Measurements from ENCODE around the gene AUTS2. TPM values are rescaled to one million over a fixed set of nuclear protein-coding genes. Genes with fewer than 3 reads are reported as not detected.

AUTS2 gene
- total and polyA plus RNA-seq, 9 of the 15 experiments (the other 6 are each of a cell fraction or from before 2014, with no cell fraction given): 0.58 TPM; not detected in 8

DNA sequence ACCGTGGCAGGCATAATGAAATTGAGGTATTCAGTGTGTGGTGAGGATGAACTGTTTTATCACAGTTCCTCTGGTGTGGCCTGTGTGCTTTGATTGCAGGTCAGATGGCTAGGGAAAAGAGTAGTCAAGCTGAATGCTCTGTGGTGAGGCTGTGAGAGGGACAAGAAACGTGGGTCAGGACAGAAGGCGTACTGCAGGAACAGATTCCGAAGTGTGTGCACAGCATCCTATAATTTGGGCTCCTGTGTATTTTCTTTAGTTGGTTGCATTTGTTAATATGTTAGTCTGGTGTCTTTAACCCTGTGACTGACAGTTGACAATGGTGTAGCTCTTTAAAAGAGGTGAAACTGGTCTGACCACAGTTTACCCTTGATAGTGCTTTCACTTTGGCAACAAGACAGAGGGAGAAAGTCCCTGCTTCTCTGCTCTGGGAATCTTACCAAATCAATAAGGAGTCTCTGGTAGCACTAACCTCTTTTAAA is 76.5 kb downstream of the AUTS2 start:
- FAIRE-seq: no peak
- intact Hi-C loops (cut with micrococcal nuclease) (no loop called here), in situ Hi-C loops (cut with MboI) (loop anchor here (25.0 kb wide), 1 partner anchor 1263 kb away; no protein-coding TSS in a partner anchor)
- H3K4me2 ChIP-seq (ENCODE audit: insufficient read depth, low read length): no peak overlapping the region
- H3K9me3 ChIP-seq (replicated peaks; ENCODE audit: control insufficient read depth, insufficient read depth, low read depth, low read length): no peaks in the 10 kb centered on the region
- H3K36me3 ChIP-seq (ENCODE audit: control insufficient read depth, insufficient read depth, low read length): no peaks in the 10 kb centered on the region
- no peak overlapping the region for H3K27ac ChIP-seq (ENCODE audit: extremely low read depth, low read depth, low read length)
- H3K9ac ChIP-seq (ENCODE audit: insufficient read depth in 1 of 2, low read depth in 2 of 2, low read length in 2 of 2): no peak overlapping the region
- POLR2A ChIA-PET: no interaction called here
- TF ChIP-seq RCOR1 (IDR thresholded peaks at IDR 0.05; ENCODE audit: borderline replicate concordance in 1 of 2, low read depth in 2 of 2, low read length in 2 of 2): no peak
- no peak for TF ChIP-seq NELFE (IDR thresholded peaks at IDR 0.05; ENCODE audit: insufficient read depth, insufficient read length)
- TF ChIP-seq SNIP1 (IDR thresholded peaks at IDR 0.05; ENCODE audit: low read depth): no peak
- TF ChIP-seq, protein P1, sequence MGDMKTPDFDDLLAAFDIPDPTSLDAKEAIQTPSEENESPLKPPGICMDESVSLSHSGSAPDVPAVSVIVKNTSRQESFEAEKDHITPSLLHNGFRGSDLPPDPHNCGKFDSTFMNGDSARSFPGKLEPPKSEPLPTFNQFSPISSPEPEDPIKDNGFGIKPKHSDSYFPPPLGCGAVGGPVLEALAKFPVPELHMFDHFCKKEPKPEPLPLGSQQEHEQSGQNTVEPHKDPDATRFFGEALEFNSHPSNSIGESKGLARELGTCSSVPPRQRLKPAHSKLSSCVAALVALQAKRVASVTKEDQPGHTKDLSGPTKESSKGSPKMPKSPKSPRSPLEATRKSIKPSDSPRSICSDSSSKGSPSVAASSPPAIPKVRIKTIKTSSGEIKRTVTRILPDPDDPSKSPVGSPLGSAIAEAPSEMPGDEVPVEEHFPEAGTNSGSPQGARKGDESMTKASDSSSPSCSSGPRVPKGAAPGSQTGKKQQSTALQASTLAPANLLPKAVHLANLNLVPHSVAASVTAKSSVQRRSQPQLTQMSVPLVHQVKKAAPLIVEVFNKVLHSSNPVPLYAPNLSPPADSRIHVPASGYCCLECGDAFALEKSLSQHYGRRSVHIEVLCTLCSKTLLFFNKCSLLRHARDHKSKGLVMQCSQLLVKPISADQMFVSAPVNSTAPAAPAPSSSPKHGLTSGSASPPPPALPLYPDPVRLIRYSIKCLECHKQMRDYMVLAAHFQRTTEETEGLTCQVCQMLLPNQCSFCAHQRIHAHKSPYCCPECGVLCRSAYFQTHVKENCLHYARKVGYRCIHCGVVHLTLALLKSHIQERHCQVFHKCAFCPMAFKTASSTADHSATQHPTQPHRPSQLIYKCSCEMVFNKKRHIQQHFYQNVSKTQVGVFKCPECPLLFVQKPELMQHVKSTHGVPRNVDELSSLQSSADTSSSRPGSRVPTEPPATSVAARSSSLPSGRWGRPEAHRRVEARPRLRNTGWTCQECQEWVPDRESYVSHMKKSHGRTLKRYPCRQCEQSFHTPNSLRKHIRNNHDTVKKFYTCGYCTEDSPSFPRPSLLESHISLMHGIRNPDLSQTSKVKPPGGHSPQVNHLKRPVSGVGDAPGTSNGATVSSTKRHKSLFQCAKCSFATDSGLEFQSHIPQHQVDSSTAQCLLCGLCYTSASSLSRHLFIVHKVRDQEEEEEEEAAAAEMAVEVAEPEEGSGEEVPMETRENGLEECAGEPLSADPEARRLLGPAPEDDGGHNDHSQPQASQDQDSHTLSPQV (IDR thresholded peaks at IDR 0.05): no peak
- no peaks in the 10 kb centered on the region for H3K79me2 ChIP-seq (ENCODE audit: control insufficient read depth, insufficient read depth, low read length)
- no peak overlapping the region for H3K4me3 ChIP-seq
- no peak for ATAC-seq
- H4K20me1 ChIP-seq (replicated peaks; ENCODE audit: control insufficient read depth, insufficient read depth, low read length): no peaks in the 10 kb centered on the region
- CTCF ChIA-PET (ENCODE audit: low intra/inter-chr PET ratio): no interaction called here
- no peak for DNase-seq (ENCODE audit: extremely low read depth in 1 of 4, low spot score in 3 of 4)
- no peaks in the 10 kb centered on the region for H3K9me1 ChIP-seq (ENCODE audit: control insufficient read depth, insufficient read depth, low read length)
- no peaks in the 10 kb centered on the region for H3K4me1 ChIP-seq (replicated peaks in 1 of 2; ENCODE audit: control insufficient read depth in 2 of 2, insufficient read depth in 2 of 2, low read length in 2 of 2)
- no peak overlapping the region for H2AFZ ChIP-seq (ENCODE audit: low read depth, low read length)
- 0% methylated on average over 4 of the region's 4 CpGs for WGBS (ENCODE audit: insufficient coverage, low coverage, missing lambda C conversion rate)
- H3K27me3 ChIP-seq (ENCODE audit: control insufficient read depth in 2 of 2, insufficient read depth in 2 of 2, low read length in 2 of 2): no peaks in the 10 kb centered on the region; a peak in 1 of 5 replicates
- BruUV-seq (replicated peaks): no TSS peak
